ENCODE measurements around the gene LHX6. TPM values are rescaled to one million over a fixed set of nuclear protein-coding genes. Genes with fewer than 3 reads are reported as not detected.

Gene LHX6
- total RNA-seq, 1 donor from 2014 or later: 4.4 TPM

- no peak for TF ChIP-seq CTCF (IDR thresholded peaks at IDR 0.05; ENCODE audit: borderline replicate concordance)
- no peak for DNase-seq
- H3K4me3 ChIP-seq: no peak overlapping the region
- H3K9me3 ChIP-seq (replicated peaks): no peaks in the 10 kb centered on the region
- H3K36me3 ChIP-seq: no peaks in the 10 kb centered on the region
- no peaks in the 10 kb centered on the region for H3K4me1 ChIP-seq
- intact Hi-C loops (cut with micrococcal nuclease): no loop called here
- H3K27me3 ChIP-seq (ENCODE audit: low read depth): peaks cover 25% of the 10 kb centered on the region
- H3K27ac ChIP-seq (replicated peaks): no peak overlapping the region
Observed at GRCh38 chr9:122195875-122196274, 32.9 kb downstream of the LHX6 start.

GRCh38 chr9:122193651-122194050 lies 35.1 kb downstream of the LHX6 start:
- Histone ChIP-seq H3K9me3 (replicated peaks) (no peaks in the 10 kb centered on the region), H3K4me1 (no peaks in the 10 kb centered on the region), H3K27ac (replicated peaks) (no peak overlapping the region), H3K4me3 (no peak overlapping the region), H3K36me3 (no peaks in the 10 kb centered on the region), H3K27me3 (ENCODE audit: low read depth) (peaks cover 25% of the 10 kb centered on the region)
- intact Hi-C loops (cut with micrococcal nuclease): no loop called here
- no peak for TF ChIP-seq CTCF (IDR thresholded peaks at IDR 0.05; ENCODE audit: borderline replicate concordance)
- DNase-seq: no peak

GRCh38 chr9:122192914-122193525 lies 35.7 kb downstream of the LHX6 start:
- no peaks in the 10 kb centered on the region for H3K36me3 ChIP-seq
- H3K27ac ChIP-seq (replicated peaks): no peak overlapping the region
- H3K4me1 ChIP-seq: no peaks in the 10 kb centered on the region
- DNase-seq: no peak
- intact Hi-C loops (cut with micrococcal nuclease): no loop called here
- TF ChIP-seq CTCF (IDR thresholded peaks at IDR 0.05; ENCODE audit: borderline replicate concordance): no peak
- no peak overlapping the region for H3K4me3 ChIP-seq
- peaks cover 25% of the 10 kb centered on the region for H3K27me3 ChIP-seq (ENCODE audit: low read depth)
- H3K9me3 ChIP-seq (replicated peaks): no peaks in the 10 kb centered on the region

- TF ChIP-seq CTCF (IDR thresholded peaks at IDR 0.05; ENCODE audit: borderline replicate concordance): no peak
- Histone ChIP-seq H3K27me3 (ENCODE audit: low read depth) (peaks cover 19% of the 10 kb centered on the region), H3K27ac (replicated peaks) (no peak overlapping the region), H3K4me3 (no peak overlapping the region), H3K4me1 (no peaks in the 10 kb centered on the region), H3K36me3 (no peaks in the 10 kb centered on the region), H3K9me3 (replicated peaks) (no peaks in the 10 kb centered on the region)
- intact Hi-C loops (cut with micrococcal nuclease): no loop called here
- no peak for DNase-seq
Observed at GRCh38 chr9:122192261-122192875, 36.4 kb downstream of the LHX6 start.

- Histone ChIP-seq H3K9me3 (replicated peaks) (no peaks in the 10 kb centered on the region), H3K36me3 (no peaks in the 10 kb centered on the region), H3K4me3 (no peak overlapping the region), H3K27me3 (ENCODE audit: low read depth) (peaks cover 14% of the 10 kb centered on the region), H3K4me1 (no peaks in the 10 kb centered on the region), H3K27ac (replicated peaks) (no peak overlapping the region)
- no peak for DNase-seq
- no peak for TF ChIP-seq CTCF (IDR thresholded peaks at IDR 0.05; ENCODE audit: borderline replicate concordance)
- intact Hi-C loops (cut with micrococcal nuclease): no loop called here
Observed at GRCh38 chr9:122191584-122191983, 37.2 kb downstream of the LHX6 start.

Data from left ventricle myocardium inferior (tissue), 1 donor.